Measurements from ENCODE around the gene AMPD3. TPM values are rescaled to one million over a fixed set of nuclear protein-coding genes. Genes with fewer than 3 reads are reported as not detected.

The AMPD3 gene
- total and polyA plus RNA-seq, 2 of the 13 experiments (the other 11 are each of a cell fraction or from before 2014, with no cell fraction given), result 0.33 to 2.3 TPM

GRCh38 chr11:10540915-10541560, 86.0 kb downstream of the AMPD3 start, which contains the start of gene RNF141:
Gene RNF141, minus strand, starts transcription at chr11:10541187. Its CDS starts 7,029 bp downstream, at chr11:10534158.
- in situ Hi-C loops (cut with HindIII; ENCODE audit: extremely low pct_ligation_motif_present, low pct_unique_long_range_greater_than_20kb), result no loop called here
- H3K4me1 ChIP-seq (ENCODE audit: insufficient read depth, low read length), result peaks cover 18% of the 10 kb centered on the region
- 0% methylated on average over 12 of the region's 54 CpGs for WGBS (ENCODE audit: low lambda C conversion rate)
- H3K4me2 ChIP-seq (ENCODE audit: low read depth, low read length), result peak within 1 kb of the TSS; percentile 92
- H3K36me3 ChIP-seq (replicated peaks in 1 of 2; ENCODE audit: control insufficient read depth in 1 of 2, insufficient read depth in 2 of 2, low read length in 2 of 2), result no peaks in the 10 kb centered on the region
- peak within 1 kb of the TSS; percentile 66 for H2AFZ ChIP-seq (ENCODE audit: low read length)
- no peaks in the 10 kb centered on the region; a peak in 1 of 5 replicates for H3K27me3 ChIP-seq (ENCODE audit: control insufficient read depth in 1 of 2, insufficient read depth in 2 of 2, low read length in 2 of 2)
- POLR2A ChIA-PET, result interaction anchor here (0.9 to 1.5 kb wide), 7 partner anchors 9 to 317 kb away, joined by 3 to 8 read pairs (median 4); partner anchors contain the start of genes CTR9, EIF4G2, LYVE1 and ZBED5
- DNase-seq (ENCODE audit: low spot score) (peak; percentile 81), ATAC-seq (peak; percentile 97), FAIRE-seq (peak; percentile 59)
- peak within 1 kb of the TSS; percentile 83 to 93 (median 92) for H3K4me3 ChIP-seq (replicated peaks in 1 of 3; ENCODE audit: insufficient read depth in 1 of 3, low read depth in 2 of 3, low read length in 3 of 3)
- BruUV-seq (replicated peaks), result no TSS peak
- no peaks in the 10 kb centered on the region for H3K9me3 ChIP-seq (ENCODE audit: low read length)
- peak within 1 kb of the TSS; percentile 85 for H3K27ac ChIP-seq (ENCODE audit: extremely low read length, insufficient read depth, low read length)
- no peaks in the 10 kb centered on the region for H3K79me2 ChIP-seq (ENCODE audit: insufficient read depth, low read length)
- no peaks in the 10 kb centered on the region for H4K20me1 ChIP-seq (ENCODE audit: insufficient read depth, low read length)
- peak within 1 kb of the TSS; percentile 89 for H3K9ac ChIP-seq (ENCODE audit: insufficient read depth, low read depth, low read length)
- CTCF ChIA-PET (ENCODE audit: low intra/inter-chr PET ratio, low total read pairs), result no interaction called here
- intact Hi-C loops (cut with micrococcal nuclease; ENCODE audit: unreplicated experiment), result no loop called here
- TF ChIP-seq CREB1 (IDR thresholded peaks at IDR 0.05), result peak; percentile 95
- TF ChIP-seq CREB1 (CRISPR knock-in tag; IDR thresholded peaks at IDR 0.05), result peak; percentile 97
- no peak for TF ChIP-seq ZBTB39 (CRISPR knock-in tag; IDR thresholded peaks at IDR 0.05)
- TF ChIP-seq ZBTB14 (CRISPR knock-in tag; IDR thresholded peaks at IDR 0.05), result peak; percentile 42; the same call in 1 of the 2 replicates
- TF ChIP-seq REPIN1 (CRISPR knock-in tag; IDR thresholded peaks at IDR 0.05; ENCODE audit: borderline replicate concordance, low read depth), result peak; percentile 90; the same call in 1 of the 2 replicates
- TF ChIP-seq ZNF441 (CRISPR knock-in tag; IDR thresholded peaks at IDR 0.05; ENCODE audit: borderline replicate concordance), result peak; percentile 83; the same call in 1 of the 2 replicates
- TF ChIP-seq E2F5 (CRISPR knock-in tag; conservative IDR thresholded peaks at IDR 0.05), result peak; percentile 26; the same call in 1 of the 2 replicates
- TF ChIP-seq FOSL1 (CRISPR knock-in tag; IDR thresholded peaks at IDR 0.05; ENCODE audit: borderline replicate concordance), result no peak
- TF ChIP-seq KDM6A (CRISPR knock-in tag; IDR thresholded peaks at IDR 0.05; ENCODE audit: low read depth), result no peak
- TF ChIP-seq ZNF674 (CRISPR knock-in tag; IDR thresholded peaks at IDR 0.05; ENCODE audit: low read depth), result no peak
- TF ChIP-seq PRMT3 (CRISPR knock-in tag; IDR thresholded peaks at IDR 0.05; ENCODE audit: borderline replicate concordance, low read depth), result no peak
- no peak for TF ChIP-seq SMARCC2 (IDR thresholded peaks at IDR 0.05)
- TF ChIP-seq ZNF337 (CRISPR knock-in tag; IDR thresholded peaks at IDR 0.05; ENCODE audit: borderline replicate concordance, low read depth), result 0 out of 2 replicates have a peak, but pooled peaks have one; percentile 30
- TF ChIP-seq NONO (IDR thresholded peaks at IDR 0.05), result no peak
- peak; percentile 73 for TF ChIP-seq NONO (CRISPR knock-in tag; conservative IDR thresholded peaks at IDR 0.05)
- no peak for TF ChIP-seq ZNF34 (CRISPR knock-in tag; IDR thresholded peaks at IDR 0.05; ENCODE audit: borderline replicate concordance)
- 0 out of 2 replicates have a peak, but pooled peaks have one; percentile 38 for TF ChIP-seq BRD4 (CRISPR knock-in tag; IDR thresholded peaks at IDR 0.05)
- no peak for TF ChIP-seq ZMAT5 (CRISPR knock-in tag; IDR thresholded peaks at IDR 0.05; ENCODE audit: borderline replicate concordance, low read depth)

Data from HepG2 (cell line).